Stimulated activated CD4-positive, alpha-beta T cell treated with anti-CD3 and anti-CD28 coated beads, TNF-alpha, amount 100 ng/mL, for 48 hours (primary cell): ENCODE data around the gene TM4SF18.

Experiments
- DNase-seq, 3 donors: peaks; one replicate each; pipeline ENCODE4 v3.0.0-alpha.2; 2020; ENCODE audit warnings: low read depth in 3 of 3

The TM4SF18 gene

DNA sequence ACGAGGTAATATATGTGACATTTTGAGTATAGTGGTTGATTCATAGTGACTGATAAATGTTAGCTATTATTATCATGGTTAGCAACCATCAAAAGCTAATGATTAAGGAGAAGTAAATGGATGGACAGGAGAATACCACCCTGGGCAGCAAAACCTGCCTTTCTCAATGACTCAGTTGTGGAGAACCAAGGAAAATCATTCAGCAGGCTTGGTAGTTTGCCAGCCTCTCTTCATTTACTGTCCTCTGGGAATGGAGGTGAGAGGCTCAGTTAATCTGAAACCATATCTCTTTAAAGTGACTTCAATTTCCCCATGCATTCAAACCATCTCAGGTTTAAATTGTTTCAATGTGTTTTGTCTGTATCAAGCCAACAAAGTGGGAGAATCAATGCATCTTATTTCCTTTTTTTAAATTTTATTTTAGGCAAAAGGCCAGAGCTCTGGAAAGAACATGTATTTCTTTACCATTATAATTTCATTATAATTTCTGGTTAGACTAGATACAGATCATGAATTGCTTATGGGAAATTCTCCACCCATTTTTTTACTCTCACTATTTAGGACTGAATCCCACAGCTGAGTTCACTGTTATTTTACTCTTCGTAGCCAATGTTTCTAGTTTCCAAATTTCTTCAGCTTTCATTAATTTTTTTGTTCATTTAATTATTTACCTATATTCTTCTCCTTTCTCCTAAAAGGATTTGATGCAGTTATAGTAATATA, 2.7 kb downstream of the TM4SF18 start:
- no peak for DNase-seq

DNA sequence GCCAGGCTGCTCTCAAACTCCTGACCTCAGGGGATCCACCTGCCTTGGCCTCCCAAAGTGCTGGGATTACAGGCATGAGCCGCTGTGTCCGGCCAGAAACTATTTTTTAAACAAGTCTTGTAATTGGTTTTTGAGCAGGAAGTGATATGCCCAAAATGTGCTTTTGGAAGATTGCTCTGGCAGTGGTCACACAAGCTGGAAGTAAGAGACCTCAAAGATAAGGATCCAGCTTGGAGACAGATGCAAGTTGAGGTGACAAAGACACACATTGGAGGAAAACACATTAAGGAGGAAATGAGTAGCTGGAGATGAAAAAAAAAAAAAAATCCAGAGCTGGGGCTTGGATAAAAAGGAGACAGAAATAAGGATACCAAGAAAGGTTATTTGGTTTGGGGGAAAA, 6.3 kb downstream of the TM4SF18 start:
- no peak for DNase-seq

DNA sequence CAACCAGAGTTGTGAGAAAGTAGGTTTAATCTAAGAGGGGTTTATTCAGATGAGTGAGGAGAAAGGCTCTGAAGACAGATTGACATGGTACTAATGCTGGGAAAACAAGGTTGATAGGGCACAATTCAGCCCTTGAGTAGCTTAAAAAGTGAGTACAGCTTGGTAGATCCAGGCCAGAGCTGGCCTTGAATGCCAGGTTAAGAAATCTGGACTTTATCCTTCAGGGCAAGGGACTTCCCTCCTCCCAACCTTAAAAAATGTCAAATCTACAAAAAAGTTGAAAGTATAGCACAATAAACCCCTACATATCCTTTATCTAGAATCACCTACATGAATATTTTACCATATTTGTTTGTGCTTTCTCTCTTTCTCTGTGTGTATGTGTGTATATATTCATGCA, 7.9 kb downstream of the TM4SF18 start:
- no peak for DNase-seq

DNA sequence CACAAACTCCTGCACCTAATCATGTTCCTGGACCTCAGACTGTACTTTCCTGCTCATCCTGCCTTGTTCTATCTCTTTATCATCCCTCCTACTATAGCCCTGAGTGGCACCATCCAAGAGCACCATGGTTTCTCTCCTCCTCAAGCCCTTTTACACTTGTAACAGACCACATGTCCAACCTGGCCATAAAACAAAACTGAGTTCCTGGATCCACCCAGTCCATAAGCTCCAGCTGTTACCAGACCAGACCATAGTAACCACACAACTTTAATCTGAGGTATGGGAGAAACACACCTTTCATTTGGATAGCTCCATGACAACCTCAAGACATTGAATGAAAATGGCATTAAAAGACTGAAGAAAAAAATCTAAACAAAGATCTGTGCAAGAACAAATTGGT, 9.1 kb downstream of the TM4SF18 start:
- DNase-seq: no peak

DNA sequence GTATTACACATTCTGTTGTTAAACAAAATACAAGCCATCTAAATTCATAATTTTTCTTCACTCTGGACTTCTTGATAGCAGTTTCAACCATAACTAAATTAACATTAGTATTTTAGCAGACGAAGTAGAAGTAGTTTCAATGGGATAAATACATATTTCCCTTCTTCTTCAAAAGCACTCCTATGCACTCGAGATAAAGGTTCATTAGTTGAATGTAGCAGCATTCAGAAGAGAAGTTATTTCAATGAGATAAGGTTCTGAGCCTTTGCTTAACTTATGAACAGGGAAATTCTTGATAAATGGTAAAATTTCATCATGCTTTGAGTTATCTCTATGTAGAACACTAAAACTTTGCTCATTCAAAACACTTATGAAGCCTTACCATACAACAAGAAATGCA, 11.8 kb downstream of the TM4SF18 start:
- DNase-seq: no peak

DNA sequence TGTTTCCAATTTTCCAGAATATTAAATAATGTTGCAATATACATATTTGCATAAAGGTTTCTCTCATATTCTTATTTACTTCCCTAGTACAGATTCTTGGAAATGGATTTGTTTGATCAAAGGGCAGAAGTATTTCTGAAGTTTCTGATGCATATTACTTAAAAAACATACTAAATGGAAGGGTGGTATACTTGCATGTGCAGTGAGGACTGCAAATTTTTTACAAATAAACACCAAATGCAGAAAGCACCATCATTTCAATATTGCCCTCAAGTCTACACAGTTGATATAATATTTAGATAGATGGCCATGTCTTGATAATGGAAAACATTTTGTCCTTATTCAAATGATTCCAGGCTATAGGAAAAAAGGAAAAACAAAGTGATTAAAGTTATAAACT, 12.3 kb downstream of the TM4SF18 start:
- DNase-seq: no peak

DNA sequence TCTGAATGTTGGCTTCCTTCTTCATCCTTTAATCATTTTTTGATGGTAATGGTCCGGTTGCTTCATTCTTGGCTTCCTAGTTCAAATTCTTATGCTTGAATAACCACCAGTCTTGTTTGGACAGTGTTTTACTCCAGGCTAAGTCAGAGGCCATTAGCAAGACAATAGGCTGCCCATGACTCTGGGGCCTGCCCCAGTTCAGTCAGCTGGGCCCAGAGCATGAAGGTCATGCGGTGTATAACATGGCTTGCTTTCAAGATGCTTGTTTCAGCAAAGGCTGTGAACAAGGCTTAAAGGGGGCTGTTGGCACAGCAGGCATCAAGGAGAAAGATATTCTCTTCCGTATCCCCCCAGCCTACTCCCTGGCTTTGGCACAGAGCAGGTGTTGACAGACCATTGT, 13.7 kb downstream of the TM4SF18 start:
- DNase-seq: no peak

DNA sequence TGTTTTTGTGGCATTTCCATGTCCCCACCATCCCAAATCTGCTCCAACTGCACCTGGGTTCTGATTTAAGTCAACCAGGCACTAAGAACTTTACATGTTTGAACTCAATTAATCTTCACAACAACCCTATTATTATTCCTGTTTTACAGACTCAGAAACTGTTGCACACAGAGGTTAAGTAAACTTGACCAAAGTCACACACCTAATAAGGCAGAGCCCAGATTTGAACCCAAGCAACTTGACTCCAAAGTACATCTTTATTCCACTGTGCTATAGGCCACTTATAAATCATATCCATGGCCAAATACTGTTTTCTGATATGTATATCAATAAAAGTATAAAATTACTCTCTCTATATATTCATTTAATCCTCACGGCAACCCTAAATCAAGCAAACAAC, 16.4 kb downstream of the TM4SF18 start:
- no peak for DNase-seq

DNA sequence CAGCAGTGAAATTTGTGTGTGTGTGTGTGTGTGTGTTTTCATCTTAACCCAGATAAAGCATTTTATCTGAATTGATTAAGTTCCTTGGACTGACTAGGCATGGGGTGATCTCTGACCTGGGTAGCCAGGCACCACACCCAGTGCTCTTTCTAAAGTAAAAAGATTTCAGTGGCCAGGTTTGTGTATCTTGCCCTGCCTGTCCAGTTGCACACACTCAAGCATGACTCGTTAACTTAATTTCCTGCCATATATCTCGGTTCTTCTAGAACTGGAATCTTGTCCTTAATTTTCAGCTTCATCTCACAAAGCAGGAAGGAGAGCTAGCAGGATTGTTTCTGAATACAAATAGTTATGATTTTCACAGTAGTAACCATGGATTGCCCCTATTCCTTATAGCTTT, 17.0 kb downstream of the TM4SF18 start:
- DNase-seq: no peak

DNA sequence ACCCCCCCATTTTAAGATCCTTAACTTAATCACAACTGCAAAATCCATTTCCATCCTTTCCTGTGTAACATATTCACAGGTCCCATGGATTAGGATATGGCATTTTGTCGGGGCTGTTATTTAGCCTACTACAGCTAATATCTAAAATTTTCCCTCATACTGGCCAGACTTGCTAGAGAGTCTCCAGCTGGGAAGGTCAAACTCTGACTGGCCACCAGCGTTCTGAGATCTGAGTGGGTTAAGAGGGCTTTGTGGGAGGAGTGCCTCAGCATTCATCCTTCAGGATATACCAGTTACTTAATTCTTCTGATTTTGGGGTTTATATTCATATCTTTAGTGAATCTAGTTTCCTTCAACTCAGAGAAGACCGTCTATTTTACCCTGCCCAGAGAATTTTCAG, 17.7 kb downstream of the TM4SF18 start:
- no peak for DNase-seq

DNA sequence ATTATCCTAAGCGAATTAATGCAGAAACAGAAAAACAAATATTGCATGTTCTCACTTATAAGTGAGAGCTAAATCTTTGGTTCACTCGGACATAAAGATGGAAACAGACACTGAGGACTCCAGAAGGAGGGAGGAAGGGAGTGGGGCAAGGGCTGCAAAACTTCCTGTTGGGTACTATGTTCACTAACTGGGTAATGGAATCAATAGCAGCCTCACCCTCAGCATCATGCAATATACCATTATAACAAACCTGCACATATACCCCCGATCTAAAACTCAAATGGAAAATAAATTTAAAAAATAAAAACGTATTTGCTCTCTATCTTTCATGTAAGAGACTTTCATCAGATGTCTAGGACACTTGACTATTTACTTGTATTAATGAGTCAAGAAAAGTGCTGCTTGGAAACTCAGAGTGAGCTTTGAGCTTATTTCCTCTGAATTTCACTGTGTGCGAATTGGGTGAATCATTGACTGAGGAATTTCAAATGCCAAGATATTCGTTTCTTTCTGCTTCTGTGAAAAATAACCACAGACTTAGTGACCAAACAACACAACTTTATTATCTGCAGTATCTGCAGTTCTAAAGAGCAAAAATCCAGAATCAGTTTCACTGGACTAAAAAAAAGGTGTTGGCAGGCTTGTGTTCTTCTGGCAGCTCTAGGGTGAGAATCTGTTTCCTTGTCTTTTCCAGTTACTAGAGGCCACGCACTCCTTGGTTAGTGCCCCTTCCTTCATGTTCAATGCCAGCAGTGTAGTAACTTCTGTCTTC, 18.4 kb downstream of the TM4SF18 start:
- DNase-seq: no peak

DNA sequence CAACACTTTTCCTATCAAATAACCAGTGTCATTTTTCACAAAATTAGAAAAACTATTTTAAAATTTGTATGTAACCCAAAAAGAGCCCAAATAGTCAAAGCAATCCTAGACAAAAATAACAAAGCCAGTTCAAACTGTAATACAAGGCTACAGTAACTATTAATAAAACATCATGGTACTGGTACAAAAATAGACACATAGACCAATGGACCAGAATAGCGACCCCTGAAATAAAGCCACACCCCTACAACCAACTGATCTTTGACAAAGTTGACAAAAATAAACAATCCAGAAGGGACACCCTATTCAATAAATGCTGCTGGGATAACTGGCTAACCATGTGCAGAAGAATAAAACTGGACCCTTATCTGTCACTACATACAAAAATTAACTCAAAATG, 19.9 kb downstream of the TM4SF18 start:
- no peak for DNase-seq

DNA sequence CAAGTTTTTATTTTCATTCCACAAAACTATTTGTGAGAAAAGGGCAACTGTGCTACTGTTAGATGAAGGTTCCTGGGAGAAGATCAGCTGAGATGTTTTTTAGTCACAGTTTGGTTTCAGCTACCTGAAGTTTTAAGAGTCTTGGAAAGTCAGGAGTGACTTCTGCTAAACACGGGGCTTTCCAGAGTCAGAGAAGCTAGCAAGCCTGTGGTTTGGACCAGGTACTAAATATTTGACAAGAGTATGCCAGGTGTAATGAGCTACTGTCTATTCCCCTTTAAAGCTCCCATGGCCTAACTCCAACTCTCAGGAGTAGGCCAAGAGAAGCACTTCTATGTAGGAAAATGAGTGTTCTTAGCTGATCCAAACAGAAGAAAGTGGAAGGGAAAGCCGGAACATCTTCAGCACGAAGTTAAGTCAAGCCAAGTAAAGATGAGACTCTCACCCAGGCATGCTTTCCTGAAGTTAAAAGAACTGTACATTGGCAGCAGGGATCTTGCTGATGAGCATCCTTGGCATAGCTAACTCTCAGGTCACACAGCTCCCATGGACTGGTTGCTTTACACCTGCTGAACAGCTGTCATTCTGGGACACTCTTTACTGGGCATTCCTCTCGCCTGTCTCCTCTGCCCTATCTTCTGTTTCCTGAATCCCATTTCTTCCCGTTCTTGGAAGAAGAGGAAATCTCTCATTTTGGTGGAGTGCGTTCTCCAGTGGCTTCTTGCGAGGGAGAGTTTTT, 22.5 kb downstream of the TM4SF18 start:
- no peak for DNase-seq

DNA sequence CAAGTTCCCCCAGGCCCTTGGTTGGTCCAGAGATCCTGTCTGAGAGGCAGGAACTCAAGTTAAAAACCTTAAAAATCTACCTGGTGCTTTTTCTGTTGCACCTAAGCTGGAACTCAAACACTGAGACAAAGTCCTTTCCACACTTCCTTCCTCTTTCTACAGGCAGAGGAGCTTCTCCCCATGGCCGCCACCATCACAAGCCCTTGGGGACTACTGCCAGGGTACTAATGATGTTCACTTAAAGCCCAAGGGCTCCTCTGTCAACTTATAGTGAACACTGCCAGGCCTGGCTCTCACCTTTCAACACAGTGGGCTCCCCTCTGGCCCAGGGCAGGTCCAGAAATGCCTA, 26.0 kb downstream of the TM4SF18 start:
- DNase-seq: no peak

DNA sequence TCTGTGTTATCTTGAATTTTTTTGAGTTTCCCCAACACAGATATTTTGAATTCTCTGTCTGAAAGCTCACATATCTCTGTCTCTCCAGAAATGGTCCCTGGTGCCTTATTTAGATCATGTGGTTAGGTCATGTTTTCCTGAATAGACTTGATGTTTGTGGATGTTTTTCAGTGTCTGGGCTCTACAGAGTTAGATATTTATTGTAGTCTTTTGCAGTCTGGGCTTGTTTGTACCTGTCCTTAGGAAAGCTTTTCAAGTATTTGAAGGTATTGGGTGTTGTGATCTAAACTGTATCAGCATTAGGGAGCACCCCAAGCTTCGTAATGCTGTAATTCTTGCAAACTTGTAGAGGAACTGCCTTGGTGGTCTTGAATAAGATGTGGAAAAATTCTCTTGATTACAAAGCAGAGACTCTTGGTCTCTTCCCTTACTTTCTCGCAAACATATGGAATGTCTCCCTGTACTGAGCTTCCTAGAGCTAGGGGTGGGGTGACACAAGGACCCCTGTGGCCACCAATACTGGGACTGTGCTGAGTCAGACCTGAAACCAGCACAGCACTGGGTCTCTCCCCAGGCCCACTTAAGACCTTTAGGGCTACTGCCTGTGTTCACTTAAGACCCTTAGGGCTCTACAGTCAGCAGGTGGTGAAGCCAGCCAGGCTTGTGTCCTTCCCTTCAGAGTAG, 26.5 kb downstream of the TM4SF18 start:
- no peak for DNase-seq

DNA sequence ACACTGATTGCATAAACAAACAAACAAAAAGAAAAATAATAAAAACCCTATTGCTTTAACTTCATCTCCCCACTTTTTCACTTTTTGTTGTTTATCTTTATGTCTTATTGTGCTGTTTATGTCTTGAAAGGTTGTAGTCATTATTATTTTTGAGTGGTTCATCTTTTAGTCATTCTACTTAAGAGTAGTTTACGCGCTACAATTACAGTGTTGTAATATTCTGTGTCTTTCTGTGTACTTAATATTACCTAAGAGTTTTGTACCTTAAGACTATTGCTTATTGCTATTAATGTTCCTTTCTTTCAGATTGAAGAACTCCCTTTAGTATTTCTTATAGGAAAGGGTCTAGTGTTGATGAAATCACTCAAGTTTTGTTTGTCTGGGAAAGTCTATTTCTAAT, 28.1 kb downstream of the TM4SF18 start:
- no peak for DNase-seq

DNA sequence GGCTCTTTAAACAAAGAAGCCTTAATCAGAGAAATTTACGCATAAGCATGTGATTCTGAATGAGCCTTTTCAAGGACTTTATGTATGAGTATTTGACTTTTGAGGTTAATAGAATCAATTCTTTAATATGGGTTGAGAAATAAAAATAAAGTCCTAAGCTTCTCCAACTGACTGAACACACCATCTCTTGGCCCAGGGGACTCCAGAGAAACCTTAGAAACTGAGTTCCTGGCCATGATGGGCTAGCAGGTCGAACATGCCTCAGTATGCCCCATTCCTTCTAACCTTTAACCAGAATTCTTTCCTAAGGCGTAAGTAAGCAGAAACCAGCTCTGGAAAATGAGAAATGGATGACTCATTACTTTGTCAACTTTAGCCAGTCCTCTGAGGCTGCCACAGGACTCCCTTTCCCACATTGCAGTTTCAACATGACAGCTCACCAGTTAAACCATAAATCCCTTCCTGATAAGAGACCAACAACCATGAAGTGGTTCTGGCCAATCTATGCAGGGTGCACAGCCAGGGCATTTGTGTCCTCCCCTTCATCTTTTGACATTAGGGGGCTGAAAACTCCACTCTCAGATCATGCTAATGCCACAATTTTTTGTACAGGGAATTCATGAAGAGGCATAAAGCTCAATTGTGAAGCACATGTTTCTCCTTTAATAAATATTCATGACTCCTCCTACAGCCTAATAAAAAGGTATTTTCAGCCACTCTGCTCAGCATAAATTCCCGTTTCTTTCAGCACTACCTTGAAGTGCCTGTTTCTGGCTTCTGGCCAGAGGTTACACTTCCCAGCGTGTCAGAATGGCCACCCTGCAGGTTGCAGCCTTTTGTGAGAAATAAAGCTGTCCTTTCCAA, 33.3 kb downstream of the TM4SF18 start:
- no peak for DNase-seq

DNA sequence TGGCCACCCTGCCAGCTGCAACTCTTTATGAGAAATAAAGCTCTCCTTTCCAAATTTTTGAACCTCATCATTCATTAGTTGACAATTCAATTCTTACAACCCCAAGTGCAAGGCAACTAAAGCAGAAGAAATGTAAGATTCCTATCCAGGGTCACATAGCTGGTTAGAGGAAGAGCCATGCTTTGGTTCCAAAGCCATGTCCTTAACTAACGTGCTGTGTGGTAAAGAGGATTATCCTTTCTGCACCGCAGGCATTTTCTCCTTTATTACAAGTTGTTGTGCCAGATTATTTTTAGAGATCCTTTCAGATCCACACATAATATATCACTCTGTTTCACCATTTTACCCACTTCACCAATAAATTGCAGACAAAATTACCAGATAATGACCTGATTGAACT, 36.5 kb downstream of the TM4SF18 start:
- DNase-seq: no peak

DNA sequence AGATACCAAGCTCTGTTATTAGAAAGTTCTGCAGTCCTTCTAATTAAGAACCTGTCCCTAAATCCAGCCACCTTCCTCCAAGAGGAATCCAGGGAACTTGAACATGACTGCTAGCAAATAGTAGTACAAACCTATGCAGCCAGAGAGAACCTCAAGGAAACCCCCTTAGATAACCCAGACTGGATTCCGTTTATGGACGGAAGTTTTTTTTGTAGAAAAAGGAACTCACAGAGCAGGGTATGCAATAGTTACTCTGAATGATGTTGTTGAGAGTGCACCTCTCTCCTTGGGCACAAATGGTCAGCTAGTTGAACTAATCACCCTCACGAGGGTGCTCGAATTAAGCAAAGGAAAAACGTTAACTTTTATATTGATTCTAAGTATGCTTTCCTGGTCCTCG, 40.8 kb downstream of the TM4SF18 start:
- DNase-seq: no peak

DNA sequence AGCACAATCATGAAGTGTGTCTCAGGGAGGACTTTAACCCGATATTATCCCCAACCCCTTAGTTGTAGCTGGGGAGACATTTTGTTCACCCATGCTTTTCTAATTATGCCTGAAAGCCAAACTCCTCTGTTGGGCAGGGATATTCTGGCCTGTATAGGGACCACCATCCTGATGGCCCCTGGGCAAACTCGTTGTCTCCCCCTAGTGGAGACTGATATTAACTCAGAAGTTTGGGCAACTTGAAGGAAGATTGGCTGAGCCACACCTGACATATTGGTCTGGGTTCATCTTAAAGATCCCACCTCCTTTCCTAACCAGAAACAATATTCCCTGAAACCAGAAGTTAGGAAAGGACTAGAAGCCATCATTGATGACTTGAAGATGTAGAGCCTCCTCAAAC, 42.3 kb downstream of the TM4SF18 start:
- no peak for DNase-seq

DNA sequence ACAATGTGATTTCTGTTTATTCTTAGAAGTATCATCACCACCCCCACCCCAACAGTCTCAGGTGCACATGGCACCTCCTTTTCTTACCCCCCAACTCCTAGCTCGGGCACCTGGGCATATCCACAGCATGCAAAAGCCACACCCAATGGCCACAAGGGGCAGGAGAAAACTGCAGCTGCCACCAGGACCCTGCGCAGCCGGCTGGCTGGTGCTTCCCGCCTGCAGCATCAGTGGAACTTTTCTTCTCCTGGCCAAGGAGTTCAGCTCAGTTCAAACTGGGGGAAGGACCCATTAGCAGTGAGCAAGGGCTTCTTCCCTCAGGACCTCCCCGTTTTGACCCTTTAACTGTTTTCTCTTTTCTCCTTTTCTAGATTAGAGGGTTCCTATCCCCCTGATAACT, 44.8 kb downstream of the TM4SF18 start:
- DNase-seq: no peak
